NOMO-1 treated with dmso at 0.1 percent for 144 hours (cell line): ENCODE results near the gene TMEM106A.
A peak's percentile ranks its signal among the peaks of the same experiment; 100 is the strongest.
"Not testable (repeated sequence)": the region's sequence is repeated elsewhere in the genome, so short reads cannot be mapped to it uniquely, and the experiment has no call there.

Source experiments
- DNase-seq: peaks from one replicate; lab custom pipeline; 2025; ENCODE audit not compliant: unreplicated experiment; lab: John Stamatoyannopoulos, UW

TMEM106A gene, protein sequence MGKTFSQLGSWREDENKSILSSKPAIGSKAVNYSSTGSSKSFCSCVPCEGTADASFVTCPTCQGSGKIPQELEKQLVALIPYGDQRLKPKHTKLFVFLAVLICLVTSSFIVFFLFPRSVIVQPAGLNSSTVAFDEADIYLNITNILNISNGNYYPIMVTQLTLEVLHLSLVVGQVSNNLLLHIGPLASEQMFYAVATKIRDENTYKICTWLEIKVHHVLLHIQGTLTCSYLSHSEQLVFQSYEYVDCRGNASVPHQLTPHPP

DNA sequence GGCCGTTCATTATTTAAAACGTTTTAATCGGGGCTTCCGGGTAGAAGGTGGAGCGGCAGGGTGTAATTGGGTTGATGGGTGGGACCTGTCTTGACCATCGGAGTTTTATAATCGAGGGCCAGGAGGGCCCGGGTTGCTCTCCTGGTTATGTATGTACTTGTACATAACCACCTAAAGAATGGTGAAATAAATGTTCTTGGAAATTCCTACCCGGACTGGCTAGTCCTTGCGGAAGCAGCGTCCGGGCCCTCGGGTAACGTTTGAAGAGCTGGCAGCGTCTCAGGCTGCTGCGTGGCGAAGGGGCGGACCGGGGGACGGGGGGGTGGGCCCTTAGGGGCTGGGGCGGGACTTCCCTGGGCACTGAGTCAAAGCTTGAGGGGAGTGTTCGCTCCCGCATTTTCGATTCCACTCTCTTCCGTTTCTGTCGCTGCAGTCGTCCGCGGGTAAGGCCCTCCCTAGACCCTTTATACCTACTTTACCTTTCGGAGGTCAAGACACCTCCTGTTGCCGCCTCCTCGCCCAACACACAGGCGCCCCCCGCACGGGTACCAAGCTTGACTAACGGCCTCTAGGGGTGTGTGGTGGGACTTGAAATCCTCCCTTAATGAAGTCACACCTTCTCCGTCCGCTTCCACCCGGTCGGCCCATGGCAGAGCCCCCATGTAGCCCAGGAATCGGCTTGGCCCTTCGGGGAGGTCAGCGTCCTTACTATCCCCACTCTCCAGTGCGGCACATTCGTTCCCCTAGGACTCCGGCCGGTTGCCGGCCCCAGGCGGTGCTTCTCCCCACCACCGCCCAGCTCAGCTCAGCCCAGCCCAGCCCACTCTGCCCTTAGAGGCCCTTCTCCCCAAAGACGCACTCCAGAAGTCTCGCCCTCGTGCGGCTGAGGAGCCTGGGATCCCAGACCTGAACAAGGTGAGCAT lies at the start of gene TMEM106A:
TSS of gene TMEM106A (plus strand) at position 396 of the 923 bp plus-strand sequence. CDS start 1,167 bp downstream, outside the sequence.
- DNase-seq = peak; percentile 61

DNA sequence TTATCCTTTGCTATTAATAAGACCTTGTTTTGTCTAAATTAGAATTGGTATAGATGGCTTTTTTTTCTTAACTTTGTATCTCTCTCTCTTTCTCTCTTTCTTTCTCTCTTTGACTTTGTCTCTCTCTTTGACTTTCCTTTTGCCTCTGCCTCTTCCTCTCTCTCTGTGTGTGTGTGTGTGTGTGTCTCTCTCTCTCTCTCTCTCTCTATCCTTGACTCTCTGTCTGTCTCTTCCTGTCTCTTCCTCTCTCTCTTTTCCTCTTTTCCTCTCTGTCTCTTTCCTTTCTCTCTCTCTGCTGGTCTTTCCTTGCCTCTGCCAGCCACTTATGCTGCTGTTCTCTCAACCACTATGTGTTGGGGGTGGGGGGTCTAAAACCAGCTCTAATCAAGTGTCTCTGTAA lies 45.7 kb upstream of the TMEM106A start:
- DNase-seq = not testable (repeated sequence)

DNA sequence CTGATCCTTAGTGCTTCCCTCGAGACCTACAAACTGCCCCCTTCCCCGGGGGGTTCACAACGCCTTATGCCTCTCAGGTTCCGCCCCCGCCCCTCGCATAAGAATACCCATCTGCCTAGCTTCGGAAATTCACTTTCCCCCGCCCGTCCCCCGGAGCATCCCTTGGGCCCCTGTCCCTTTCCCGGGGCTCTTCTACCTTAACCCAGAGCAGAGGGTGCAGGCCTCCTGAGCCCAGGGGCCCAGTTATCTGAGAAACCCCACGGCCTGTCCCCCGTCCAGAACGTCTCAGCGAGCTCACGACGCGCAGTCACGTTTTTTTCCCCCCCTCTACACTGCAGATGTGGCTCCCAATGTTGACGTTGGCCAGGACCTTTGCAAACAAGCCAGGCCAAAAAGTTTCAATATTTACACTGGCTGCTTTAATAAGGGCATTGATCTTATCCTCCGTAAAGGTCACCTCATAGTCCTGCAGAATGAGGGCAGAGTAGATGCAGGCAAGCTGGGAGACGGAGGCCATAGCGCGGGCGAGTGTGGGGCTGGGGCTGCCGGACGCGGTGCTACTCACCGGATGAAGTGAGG lies 42.0 kb upstream of the TMEM106A start:
- DNase-seq = no peak

DNA sequence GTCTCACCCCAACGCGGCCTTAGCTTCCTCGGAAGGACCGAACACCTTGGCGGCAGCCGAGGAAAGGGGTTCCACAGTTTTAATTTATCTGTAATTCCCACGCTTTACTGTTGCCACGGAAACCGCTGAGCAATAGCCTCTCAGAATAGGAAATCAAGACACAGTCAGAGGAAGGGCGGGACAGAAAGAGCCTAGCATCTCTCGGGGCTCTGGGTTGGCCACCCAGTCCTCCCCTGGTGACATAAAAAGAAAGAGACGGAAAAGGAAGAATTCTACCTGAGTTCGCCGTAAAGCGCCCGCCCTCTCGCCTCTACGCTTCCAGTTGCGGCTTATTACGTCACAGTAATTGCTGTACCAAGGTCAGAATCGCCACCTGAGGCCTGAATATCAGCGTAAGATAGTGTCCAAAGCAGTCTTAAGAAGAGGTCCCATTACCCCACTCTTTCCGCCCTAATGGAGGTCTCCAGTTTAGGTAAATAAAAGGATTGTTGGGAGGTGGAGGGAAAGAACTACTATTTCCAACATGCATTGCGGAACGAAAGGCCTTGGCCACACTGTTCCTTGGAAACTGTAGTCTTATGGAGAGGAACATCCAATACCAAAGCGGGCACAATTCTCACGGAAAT lies 41.4 kb upstream of the TMEM106A start:
- peak; percentile 98 for DNase-seq

DNA sequence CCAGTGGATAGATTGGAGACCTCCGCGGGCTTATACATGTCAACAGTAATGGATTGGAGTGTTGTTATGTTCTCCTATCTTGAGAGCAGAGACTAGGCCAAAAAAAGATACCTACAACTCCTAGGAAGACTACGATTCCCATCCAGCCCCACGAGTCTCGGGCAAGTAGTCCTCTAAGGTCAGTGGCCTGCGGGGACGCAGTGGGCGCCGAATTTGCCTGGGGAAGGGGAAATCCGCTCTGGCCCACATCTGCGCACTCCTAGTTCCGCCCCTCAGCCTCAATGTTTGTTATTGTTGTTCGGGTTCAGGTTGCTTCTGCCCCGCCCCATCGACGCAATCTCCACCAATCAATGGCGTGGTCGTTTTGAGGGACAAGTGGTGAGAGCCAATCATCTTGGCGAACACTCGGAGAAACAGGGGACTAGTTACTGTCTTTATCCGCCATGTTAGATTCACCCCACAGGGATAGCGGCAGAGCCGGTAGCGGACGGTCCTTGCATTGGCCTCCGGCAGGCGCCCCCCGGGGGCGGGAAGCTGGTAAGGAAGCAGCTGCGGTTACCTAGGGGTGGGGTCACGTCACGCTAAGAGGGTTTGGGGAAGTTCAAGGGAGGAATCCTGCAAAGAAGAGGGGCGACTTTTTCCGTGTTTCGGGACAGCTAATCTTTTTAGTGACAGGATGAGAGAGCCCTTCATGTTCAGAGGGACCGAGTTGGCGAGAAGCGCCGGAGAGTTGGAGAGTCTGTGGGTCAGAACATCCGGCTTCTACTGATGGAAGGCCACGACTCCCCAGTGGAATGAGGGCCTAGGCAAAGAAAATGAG lies 40.7 kb upstream of the TMEM106A start, which contains the start of gene NBR1:
TSS of gene NBR1 (plus strand) at position 449 of the 820 bp plus-strand sequence. CDS start 4,586 bp downstream, outside the sequence.
- DNase-seq = peak; percentile 93

DNA sequence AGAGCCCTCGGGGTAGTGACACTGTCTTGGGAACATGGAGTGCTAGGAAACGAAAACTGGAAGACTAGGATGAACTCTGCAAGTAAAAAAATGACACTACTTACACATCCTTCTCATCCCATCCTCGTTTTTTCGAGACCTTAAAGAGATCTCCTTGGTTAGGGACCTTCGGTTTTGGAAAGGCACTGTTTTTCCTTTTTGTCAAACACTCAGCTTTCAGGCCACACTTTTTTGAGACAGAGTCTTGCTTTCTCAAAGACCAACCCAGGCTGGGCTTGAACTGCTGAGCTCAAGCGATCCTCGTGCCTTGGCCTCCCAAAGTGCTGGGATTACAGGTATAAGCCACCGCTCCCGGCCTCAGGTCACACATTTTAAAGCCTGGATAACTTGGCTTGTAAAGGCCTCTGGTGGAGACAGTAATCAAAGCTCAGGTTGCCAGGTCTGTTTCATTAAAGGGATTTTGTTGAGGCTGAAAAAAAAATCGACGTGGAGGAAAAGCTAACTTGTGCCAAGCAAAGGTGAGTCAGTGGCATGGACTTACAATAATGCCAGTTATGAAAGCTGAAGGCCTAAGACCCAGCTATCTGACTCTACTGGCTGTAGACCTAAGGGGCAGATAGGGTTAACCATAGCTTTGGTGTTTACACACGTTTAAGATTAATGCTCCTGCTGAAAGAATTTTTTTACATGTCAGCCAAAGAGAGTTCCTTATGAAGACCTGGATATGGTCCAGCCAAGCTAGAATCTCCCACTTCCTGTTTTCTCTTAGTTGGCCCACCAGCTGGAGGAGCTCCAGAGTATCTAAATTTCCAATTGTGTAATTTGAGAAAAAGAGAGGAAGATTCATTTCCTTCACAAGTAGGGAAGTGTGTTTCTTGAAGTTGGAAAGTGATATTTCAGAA lies 39.8 kb upstream of the TMEM106A start:
- peak; percentile 34 for DNase-seq

DNA sequence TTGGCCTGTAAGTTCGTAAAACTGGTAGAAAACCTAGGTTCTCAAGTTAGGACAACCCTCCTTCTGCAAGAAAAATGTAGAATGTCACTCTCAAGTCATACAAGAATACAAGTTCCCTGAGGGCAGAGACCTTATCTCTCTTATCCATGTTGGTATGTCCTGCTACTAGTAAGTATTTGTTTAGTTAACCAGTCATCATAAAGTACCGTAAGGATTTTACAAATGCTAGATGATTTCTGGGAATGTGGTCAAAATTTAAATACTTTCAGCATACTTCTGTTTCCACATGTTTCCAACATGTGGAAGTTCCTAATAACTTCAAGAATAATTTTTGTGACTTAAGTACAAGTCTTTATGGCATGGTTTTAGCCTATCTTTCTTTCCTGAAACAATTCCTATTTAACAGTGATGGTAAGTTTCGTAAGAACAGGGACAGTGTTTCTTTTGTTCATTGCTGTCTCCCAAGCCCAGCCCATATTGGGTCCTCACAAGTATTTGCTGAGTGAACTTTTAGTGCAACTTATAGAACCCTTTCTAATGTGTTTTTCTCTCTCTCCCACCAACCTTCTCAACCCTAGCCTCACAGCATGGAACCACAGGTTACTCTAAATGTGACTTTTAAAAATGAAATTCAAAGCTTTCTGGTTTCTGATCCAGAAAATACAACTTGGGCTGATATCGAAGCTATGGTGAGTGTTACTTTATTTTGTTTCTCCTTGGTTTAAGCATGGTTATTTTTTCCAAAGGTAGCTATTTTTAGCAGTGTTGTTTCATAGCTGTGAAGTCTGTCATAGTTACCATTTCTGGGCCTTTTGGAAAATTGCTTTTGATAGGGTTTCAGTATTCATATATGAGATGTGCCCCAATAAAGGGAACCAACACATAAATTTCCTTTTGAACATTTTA lies 36.2 kb upstream of the TMEM106A start:
- no peak for DNase-seq

DNA sequence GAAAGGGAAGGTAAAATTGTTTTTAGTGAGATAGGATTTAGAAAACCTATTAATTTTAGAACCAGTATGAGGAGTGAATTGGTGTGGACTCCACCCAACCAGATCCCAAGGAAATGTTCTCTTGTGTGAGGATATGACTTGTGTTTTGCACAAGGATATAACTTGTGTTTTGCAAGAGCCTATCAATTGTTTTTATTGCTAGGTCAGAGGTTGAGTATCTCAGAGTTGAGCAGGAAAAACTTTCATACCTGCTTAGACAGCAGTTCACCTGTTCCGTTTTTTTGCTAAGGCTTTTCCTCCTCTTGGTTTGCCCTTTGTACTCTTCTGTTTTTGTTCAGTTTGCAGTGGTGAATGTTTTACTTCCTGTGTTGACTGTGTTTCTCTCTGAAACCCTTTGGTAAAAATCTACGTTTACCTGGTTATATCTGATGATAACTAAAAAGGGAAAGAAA lies 35.5 kb upstream of the TMEM106A start:
- DNase-seq = no peak

DNA sequence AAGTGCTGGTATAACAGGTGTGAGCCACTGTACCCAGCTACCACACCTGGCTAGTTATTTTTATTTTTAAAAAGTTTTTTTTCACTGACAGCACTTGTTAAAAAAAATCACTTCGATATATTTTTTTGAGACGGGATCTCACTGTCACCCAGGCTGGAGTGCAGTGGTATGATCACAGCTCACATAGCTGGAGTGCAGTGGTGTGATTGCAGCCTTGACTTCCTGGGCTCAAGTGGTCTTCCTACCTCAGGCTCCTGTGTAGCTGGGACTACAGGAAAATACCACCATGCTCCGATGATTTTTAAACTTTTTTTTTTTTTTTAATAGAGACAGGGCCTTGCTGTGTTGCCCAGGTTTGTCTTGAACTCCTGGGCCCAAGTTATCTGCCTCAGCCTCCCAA lies 27.8 kb upstream of the TMEM106A start:
- DNase-seq = no peak

DNA sequence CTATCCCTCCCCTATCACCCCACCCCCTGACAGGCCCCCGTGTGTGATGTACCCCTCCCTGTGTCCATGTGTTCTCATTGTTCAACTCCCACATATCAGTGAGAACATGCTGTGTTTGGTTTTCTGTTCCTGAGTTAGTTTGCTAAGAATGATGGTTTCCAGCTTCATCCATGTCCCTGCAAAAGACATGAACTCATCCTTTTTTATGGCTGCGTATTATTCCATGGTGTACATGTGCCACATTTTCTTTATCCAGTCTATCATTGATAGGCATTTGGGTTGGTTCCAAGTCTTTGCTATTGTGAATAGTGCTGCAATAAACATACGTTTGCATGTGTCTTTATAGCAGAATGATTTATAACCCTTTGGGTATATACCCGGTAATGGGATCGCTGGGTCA lies 25.0 kb upstream of the TMEM106A start:
- DNase-seq = not testable (repeated sequence)

DNA sequence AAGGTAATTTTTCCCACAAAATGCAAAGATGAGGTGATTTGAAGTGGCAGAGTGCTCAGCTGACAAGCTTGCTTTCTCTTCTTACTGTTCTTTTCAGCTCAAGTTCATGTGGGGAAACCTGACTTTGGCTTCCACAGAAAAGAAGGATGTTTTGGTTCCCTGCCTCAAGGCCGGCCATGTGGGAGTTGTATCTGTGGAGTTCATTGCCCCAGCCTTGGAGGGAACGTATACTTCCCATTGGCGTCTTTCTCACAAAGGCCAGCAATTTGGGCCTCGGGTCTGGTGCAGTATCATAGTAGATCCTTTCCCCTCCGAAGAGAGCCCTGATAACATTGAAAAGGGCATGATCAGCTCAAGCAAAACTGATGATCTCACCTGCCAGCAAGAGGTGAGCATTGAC lies 18.4 kb upstream of the TMEM106A start:
- DNase-seq = no peak

DNA sequence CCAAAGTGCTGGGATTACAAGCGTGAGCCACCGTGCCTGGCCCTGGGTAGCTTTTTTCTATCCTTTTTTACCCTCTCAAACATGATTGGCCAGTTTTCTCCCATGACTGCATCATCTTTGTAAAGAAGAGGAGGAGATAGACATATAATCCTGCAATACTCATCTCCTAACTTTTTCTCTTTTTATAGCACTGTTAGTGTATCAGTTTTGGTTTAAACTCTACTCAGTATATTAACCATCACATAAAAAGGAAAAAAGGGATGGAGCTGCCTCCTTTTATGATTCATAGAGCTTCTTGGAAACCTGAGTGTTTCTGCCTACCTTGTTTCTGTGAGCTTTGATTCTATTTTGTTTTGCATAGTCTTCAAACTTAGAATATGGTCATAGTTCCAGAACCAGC lies 12.0 kb upstream of the TMEM106A start:
- DNase-seq = no peak

DNA sequence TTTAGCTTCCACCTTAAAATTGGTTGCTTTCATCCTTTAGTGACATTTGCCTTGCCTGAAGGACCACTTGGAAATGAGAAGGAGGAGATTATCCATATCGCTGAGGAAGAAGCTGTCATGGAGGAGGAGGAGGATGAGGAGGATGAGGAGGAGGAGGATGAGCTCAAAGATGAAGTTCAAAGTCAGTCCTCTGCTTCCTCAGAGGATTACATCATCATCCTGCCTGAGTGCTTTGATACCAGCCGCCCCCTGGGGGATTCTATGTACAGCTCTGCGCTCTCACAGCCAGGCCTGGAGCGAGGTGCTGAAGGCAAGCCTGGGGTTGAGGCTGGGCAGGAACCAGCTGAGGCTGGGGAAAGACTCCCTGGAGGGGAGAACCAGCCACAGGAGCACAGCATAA lies 11.5 kb upstream of the TMEM106A start:
- no peak for DNase-seq

DNA sequence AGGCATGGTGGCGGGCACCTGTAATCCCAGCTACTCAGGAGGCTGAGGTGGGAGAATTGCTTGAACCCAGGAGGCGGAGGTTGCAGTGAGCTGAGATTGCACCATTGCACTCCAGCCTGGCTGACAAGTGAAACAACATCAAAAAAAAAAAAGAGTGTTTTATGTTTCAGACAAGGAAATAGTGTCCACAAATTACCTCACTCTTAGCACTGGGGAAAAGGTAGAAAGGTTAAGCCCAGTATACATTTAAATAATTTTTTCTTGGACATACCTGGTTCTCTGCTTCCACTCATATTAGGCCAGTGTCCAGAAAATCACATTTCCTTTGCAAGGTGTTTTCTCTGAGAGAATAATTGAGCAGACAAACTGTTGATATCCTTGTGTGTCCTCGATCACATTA lies 8.7 kb upstream of the TMEM106A start:
- DNase-seq = not testable (repeated sequence)

DNA sequence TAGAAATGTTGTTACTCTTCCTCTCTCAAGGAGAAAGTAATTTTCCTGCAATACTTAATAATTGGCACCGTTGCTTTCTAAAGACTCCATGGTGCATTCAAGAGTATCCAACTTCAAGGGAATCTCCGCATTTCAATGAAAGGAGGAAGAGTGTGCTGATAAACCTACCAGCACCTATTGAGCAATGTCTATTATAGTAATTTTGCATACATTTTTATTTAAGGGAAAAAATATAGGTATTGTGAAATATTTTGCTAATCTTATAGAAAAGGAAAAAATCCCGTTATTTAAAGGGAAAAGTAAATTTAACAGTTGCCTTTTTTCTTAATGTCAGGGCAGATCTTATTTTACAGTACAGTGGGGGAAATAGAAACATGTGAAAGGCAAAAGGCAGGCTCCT lies 1.1 kb upstream of the TMEM106A start:
- no peak for DNase-seq

DNA sequence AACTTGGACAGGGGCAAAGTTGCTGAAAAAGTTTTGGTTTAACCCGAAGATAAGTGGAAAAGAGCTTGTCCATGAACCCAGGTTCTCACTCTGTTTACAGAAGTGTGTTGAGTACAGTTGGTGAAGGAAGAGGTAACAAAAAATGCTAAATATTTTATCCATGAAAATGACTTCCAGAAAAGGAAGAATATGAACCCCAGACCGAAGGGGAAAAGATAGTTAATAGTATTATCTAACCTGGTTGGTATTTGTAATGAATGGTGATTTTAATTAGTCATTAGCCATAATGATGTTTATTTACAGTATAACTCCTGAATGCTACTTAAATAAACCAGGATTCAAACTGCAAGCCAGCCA lies 574 bp upstream of the TMEM106A start:
- DNase-seq = peak; percentile 3

DNA sequence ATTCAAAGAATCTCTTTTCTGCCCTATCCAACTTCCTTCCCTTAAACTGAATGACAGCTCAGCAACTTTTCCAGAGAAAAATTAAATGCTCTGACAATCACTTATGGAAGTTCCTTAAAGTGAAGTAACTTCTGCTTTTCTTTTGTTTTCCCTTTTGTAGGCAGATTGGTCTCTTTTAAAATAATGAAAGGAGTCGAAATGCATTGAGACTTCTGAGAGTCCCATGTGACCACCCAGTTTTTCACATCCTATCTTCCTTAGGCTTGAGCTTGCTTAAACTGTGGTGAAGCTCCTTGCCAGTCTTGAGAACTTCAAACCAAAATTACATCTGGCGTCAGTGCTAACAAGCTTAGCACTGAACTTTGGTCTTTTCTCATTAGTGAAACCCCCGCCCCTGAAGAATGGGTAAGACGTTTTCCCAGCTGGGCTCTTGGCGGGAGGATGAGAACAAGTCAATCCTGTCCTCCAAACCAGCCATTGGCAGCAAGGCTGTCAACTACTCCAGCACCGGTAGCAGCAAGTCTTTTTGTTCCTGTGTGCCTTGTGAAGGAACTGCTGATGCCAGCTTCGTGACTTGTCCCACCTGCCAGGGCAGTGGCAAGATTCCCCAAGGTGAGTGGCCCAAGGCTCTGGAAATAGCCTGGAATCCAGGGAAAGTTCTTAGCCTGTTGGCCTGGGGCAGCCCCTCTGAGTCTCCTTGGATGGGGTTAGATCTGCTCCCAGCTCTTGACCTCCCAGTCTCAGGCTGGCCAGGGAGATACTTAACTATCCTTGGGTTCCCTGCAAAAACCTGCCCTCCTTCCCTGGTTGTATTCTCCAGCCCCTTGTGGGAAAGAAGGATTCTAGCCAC lies 1.2 kb downstream of the TMEM106A start:
- DNase-seq = peak; percentile 13
